ENCODE data around the gene KRT2. TPM values are rescaled to one million over a fixed set of nuclear protein-coding genes. Genes with fewer than 3 reads are reported as not detected.

KRT2 gene
- total and polyA plus RNA-seq, 2 donors (not counting 3 experiments of a cell fraction or from before 2014, with no cell fraction given) = not detected

DNA sequence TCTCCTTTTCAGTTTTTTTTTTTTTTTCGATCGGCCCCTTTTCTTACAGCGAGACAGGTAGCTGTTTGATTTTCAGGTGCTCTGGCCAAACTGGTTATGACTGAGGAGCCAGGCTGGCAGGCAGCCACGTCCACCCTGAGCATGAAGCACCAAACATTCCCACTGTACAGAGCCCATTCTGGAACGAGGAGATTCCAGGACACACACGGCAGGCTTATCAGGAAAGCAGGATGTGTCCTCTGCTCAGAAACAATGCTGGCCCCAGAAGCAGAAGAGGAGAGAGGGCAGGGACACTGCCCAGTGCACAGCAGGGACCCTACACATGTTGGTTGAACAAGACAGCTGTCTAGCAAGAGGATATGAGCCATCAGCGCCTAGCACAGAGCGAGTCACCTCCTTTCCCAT is 3.7 kb upstream of the KRT2 start:
- FAIRE-seq = no peak
- Histone ChIP-seq H3K79me2 (ENCODE audit: control insufficient read depth, insufficient read depth, low read length) (no peaks in the 10 kb centered on the region), H3K9me3 (replicated peaks; ENCODE audit: control insufficient read depth, insufficient read depth, low read length) (no peaks in the 10 kb centered on the region), H3K4me1 (ENCODE audit: control insufficient read depth, extremely low read depth, insufficient read depth, low read length) (no peaks in the 10 kb centered on the region), H3K4me2 (ENCODE audit: insufficient read depth, low read length) (no peak overlapping the region), H3K27me3 (ENCODE audit: control insufficient read depth in 2 of 2, insufficient read depth in 2 of 2, low read length in 2 of 2) (peaks cover 3% of the 10 kb centered on the region in 2 experiments), H3K27ac (ENCODE audit: insufficient read depth, low read depth, low read length) (no peak overlapping the region), H2AFZ (ENCODE audit: low read depth, low read length) (no peak overlapping the region), H4K20me1 (replicated peaks; ENCODE audit: control insufficient read depth, extremely low read depth, insufficient read depth, low read length) (no peaks in the 10 kb centered on the region), H3K9ac (replicated peaks; ENCODE audit: extremely low read depth, insufficient read depth, low read length) (no peak overlapping the region), H3K4me3 (replicated peaks in 1 of 3; ENCODE audit: insufficient read depth in 1 of 3, low read depth in 1 of 3, low read length in 3 of 3) (no peak overlapping the region), H3K36me3 (ENCODE audit: control insufficient read depth in 2 of 2, extremely low read depth in 1 of 2, insufficient read depth in 2 of 2, low read length in 2 of 2) (no peaks in the 10 kb centered on the region), H3K9me1 (replicated peaks; ENCODE audit: control insufficient read depth, extremely low read depth, insufficient read depth, low read length) (no peaks in the 10 kb centered on the region)
- TF ChIP-seq JUN (IDR thresholded peaks at IDR 0.05; ENCODE audit: borderline replicate concordance, insufficient read depth, insufficient read length, low read depth) (no peak), FOS (IDR thresholded peaks at IDR 0.05; ENCODE audit: borderline replicate concordance, insufficient read depth, low read length) (peak; percentile 22)
- TF ChIP-seq, protein P1, sequence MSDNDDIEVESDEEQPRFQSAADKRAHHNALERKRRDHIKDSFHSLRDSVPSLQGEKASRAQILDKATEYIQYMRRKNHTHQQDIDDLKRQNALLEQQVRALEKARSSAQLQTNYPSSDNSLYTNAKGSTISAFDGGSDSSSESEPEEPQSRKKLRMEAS (IDR thresholded peaks at IDR 0.05; ENCODE audit: insufficient read depth, insufficient read length) = no peak
- intact Hi-C loops (cut with micrococcal nuclease) (no loop called here), dilution Hi-C loops (cut with MboI; ENCODE audit: extremely low pct_ligation_motif_present, low sequenced_read_pairs) (no loop called here)
- ChIA-PET POLR2A (no interaction called here), CTCF (interaction anchor here (2.0 kb wide), 1 partner anchor 10 kb away, joined by 4 read pairs; no protein-coding TSS in a partner anchor)
- BruUV-seq (replicated peaks) = no TSS peak
- no peak for DNase-seq (ENCODE audit: low read depth, low spot score)

DNA sequence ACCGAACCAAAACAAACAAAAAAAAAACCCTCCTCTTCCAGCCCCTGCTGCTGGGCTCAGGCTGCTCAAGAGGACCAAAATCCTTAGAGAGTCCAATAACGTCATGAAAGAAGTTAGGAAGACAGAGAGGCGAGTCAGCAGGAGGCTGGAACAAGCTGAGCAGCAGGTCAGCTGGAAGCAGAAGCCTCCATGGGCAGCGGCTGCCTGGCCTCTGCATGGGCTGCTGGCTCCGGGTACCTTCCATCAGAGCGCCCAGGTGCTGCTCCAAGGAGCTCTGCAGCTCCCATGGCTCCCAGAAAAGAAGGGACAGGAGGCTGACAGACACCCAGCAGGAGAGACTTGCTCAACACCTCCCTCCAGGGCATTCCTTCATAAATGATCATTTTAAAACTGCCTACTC is 3.2 kb upstream of the KRT2 start:
- BruUV-seq (replicated peaks) = no TSS peak
- H3K4me3 ChIP-seq (replicated peaks in 1 of 3; ENCODE audit: insufficient read depth in 1 of 3, low read depth in 1 of 3, low read length in 3 of 3) = no peak overlapping the region

More for the DNA sequence above, 3.2 kb upstream of the KRT2 start:
- H3K27me3 ChIP-seq (ENCODE audit: control insufficient read depth in 2 of 2, insufficient read depth in 2 of 2, low read length in 2 of 2) = peaks cover 3% of the 10 kb centered on the region in 2 experiments
- H3K36me3 ChIP-seq (ENCODE audit: control insufficient read depth in 2 of 2, extremely low read depth in 1 of 2, insufficient read depth in 2 of 2, low read length in 2 of 2) = no peaks in the 10 kb centered on the region
- ChIA-PET CTCF (interaction anchor here (2.0 kb wide), 1 partner anchor 10 kb away, joined by 4 read pairs; no protein-coding TSS in a partner anchor), POLR2A (no interaction called here)
- DNase-seq (ENCODE audit: low read depth, low spot score) = no peak
- TF ChIP-seq POLR2A (IDR thresholded peaks at IDR 0.05; ENCODE audit: low read depth, low read length) = no peak
- TF ChIP-seq, protein P2, sequence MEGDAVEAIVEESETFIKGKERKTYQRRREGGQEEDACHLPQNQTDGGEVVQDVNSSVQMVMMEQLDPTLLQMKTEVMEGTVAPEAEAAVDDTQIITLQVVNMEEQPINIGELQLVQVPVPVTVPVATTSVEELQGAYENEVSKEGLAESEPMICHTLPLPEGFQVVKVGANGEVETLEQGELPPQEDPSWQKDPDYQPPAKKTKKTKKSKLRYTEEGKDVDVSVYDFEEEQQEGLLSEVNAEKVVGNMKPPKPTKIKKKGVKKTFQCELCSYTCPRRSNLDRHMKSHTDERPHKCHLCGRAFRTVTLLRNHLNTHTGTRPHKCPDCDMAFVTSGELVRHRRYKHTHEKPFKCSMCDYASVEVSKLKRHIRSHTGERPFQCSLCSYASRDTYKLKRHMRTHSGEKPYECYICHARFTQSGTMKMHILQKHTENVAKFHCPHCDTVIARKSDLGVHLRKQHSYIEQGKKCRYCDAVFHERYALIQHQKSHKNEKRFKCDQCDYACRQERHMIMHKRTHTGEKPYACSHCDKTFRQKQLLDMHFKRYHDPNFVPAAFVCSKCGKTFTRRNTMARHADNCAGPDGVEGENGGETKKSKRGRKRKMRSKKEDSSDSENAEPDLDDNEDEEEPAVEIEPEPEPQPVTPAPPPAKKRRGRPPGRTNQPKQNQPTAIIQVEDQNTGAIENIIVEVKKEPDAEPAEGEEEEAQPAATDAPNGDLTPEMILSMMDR (IDR thresholded peaks at IDR 0.05; ENCODE audit: extremely low read depth in 1 of 2, insufficient read depth in 1 of 2, low read depth in 1 of 2, low read length in 2 of 2) = no peak
- TF ChIP-seq FOS (IDR thresholded peaks at IDR 0.05; ENCODE audit: borderline replicate concordance, insufficient read depth, low read length) = no peak
- no peak for TF ChIP-seq GATA2 (IDR thresholded peaks at IDR 0.05; ENCODE audit: insufficient read depth, insufficient read length, low read depth, low read length)
- TF ChIP-seq JUN (IDR thresholded peaks at IDR 0.05; ENCODE audit: borderline replicate concordance, insufficient read depth, insufficient read length, low read depth) = no peak
- no peaks in the 10 kb centered on the region for H3K9me1 ChIP-seq (replicated peaks; ENCODE audit: control insufficient read depth, extremely low read depth, insufficient read depth, low read length)
- no peak for FAIRE-seq
- H4K20me1 ChIP-seq (replicated peaks; ENCODE audit: control insufficient read depth, extremely low read depth, insufficient read depth, low read length) = no peaks in the 10 kb centered on the region
- H3K27ac ChIP-seq (ENCODE audit: insufficient read depth, low read depth, low read length) = no peak overlapping the region
- no peak overlapping the region for H3K4me2 ChIP-seq (ENCODE audit: insufficient read depth, low read length)
- no peaks in the 10 kb centered on the region for H3K79me2 ChIP-seq (ENCODE audit: control insufficient read depth, insufficient read depth, low read length)
- intact Hi-C loops (cut with micrococcal nuclease) = no loop called here
- H3K9ac ChIP-seq (replicated peaks; ENCODE audit: extremely low read depth, insufficient read depth, low read length) = no peak overlapping the region
- H3K4me1 ChIP-seq (ENCODE audit: control insufficient read depth, extremely low read depth, insufficient read depth, low read length) = no peaks in the 10 kb centered on the region
- dilution Hi-C loops (cut with MboI; ENCODE audit: extremely low pct_ligation_motif_present, low sequenced_read_pairs) = no loop called here
- no peaks in the 10 kb centered on the region for H3K9me3 ChIP-seq (replicated peaks; ENCODE audit: control insufficient read depth, insufficient read depth, low read length)
- H2AFZ ChIP-seq (ENCODE audit: low read depth, low read length) = no peak overlapping the region

Data from endothelial cell of umbilical vein (primary cell).